ENCODE measurements around the gene C2orf68.

C2orf68 gene

GRCh38 chr2:85601771-85602475 is 9.9 kb downstream of the C2orf68 start (continued):
- TF ChIP-seq PPARA (CRISPR knock-in tag; IDR thresholded peaks at IDR 0.05; ENCODE audit: borderline replicate concordance) (no peak), ZFP30 (CRISPR knock-in tag; IDR thresholded peaks at IDR 0.05) (no peak), GLIS3 (CRISPR knock-in tag; IDR thresholded peaks at IDR 0.05) (no peak), BACH2 (CRISPR knock-in tag; IDR thresholded peaks at IDR 0.05; ENCODE audit: borderline replicate concordance) (no peak), SNAI2 (CRISPR knock-in tag; IDR thresholded peaks at IDR 0.05) (no peak)

- TF ChIP-seq CSRNP3 (CRISPR knock-in tag; IDR thresholded peaks at IDR 0.05) (no peak), BACH2 (CRISPR knock-in tag; IDR thresholded peaks at IDR 0.05; ENCODE audit: borderline replicate concordance) (no peak), ZNF70 (CRISPR knock-in tag; IDR thresholded peaks at IDR 0.05) (no peak)
- ATAC-seq = no peak
Measured at GRCh38 chr2:85600951-85601770, 10.7 kb downstream of the C2orf68 start.

GRCh38 chr2:85600235-85600575 is 11.7 kb downstream of the C2orf68 start:
- TF ChIP-seq CSDC2 (CRISPR knock-in tag; IDR thresholded peaks at IDR 0.05) (no peak), BACH2 (CRISPR knock-in tag; IDR thresholded peaks at IDR 0.05; ENCODE audit: borderline replicate concordance) (no peak), TCF4 (CRISPR knock-in tag; IDR thresholded peaks at IDR 0.05; ENCODE audit: borderline replicate concordance) (no peak), ISL1 (CRISPR knock-in tag; IDR thresholded peaks at IDR 0.05) (no peak), ZFP3 (CRISPR knock-in tag; IDR thresholded peaks at IDR 0.05) (no peak), ZFP30 (CRISPR knock-in tag; IDR thresholded peaks at IDR 0.05) (no peak), PATZ1 (CRISPR knock-in tag; IDR thresholded peaks at IDR 0.05; ENCODE audit: borderline replicate concordance) (no peak), PPARA (CRISPR knock-in tag; IDR thresholded peaks at IDR 0.05; ENCODE audit: borderline replicate concordance) (no peak), ARNTL (CRISPR knock-in tag; IDR thresholded peaks at IDR 0.05; ENCODE audit: borderline replicate concordance, low read depth) (no peak), ZNF565 (CRISPR knock-in tag; conservative IDR thresholded peaks at IDR 0.05; ENCODE audit: low read depth) (no peak), ZC3H10 (CRISPR knock-in tag; IDR thresholded peaks at IDR 0.05) (no peak), SNAI2 (CRISPR knock-in tag; IDR thresholded peaks at IDR 0.05) (no peak)
- no peak for ATAC-seq

- TF ChIP-seq PPARA (CRISPR knock-in tag; IDR thresholded peaks at IDR 0.05; ENCODE audit: borderline replicate concordance) (no peak), TOX (CRISPR knock-in tag; IDR thresholded peaks at IDR 0.05; ENCODE audit: borderline replicate concordance) (no peak), ZNF8 (CRISPR knock-in tag; IDR thresholded peaks at IDR 0.05) (no peak), CSRNP3 (CRISPR knock-in tag; IDR thresholded peaks at IDR 0.05) (no peak), GLIS3 (CRISPR knock-in tag; IDR thresholded peaks at IDR 0.05) (no peak), CSDC2 (CRISPR knock-in tag; IDR thresholded peaks at IDR 0.05) (no peak)
- no peak for ATAC-seq
Measured at GRCh38 chr2:85599468-85600234, 12.2 kb downstream of the C2orf68 start.

GRCh38 chr2:85598594-85599340 is 13.1 kb downstream of the C2orf68 start:
- ATAC-seq = no peak
- TF ChIP-seq PPARA (CRISPR knock-in tag; IDR thresholded peaks at IDR 0.05; ENCODE audit: borderline replicate concordance) (no peak), TSHZ2 (CRISPR knock-in tag; IDR thresholded peaks at IDR 0.05) (no peak), CREB5 (CRISPR knock-in tag; IDR thresholded peaks at IDR 0.05; ENCODE audit: low read depth) (no peak), PATZ1 (CRISPR knock-in tag; IDR thresholded peaks at IDR 0.05; ENCODE audit: borderline replicate concordance) (no peak), ZC3H10 (CRISPR knock-in tag; IDR thresholded peaks at IDR 0.05) (no peak)

All from SK-N-SH treated with all-trans-retinoic acid at 6 μM for 48 hours (cell line).